ENCODE data around the gene ADGRG2. TPM values are rescaled to one million over a fixed set of nuclear protein-coding genes. Genes with fewer than 3 reads are reported as not detected.

Gene ADGRG2
- total RNA-seq, 1 experiment from 2014 or later: 1.4 TPM

DNA sequence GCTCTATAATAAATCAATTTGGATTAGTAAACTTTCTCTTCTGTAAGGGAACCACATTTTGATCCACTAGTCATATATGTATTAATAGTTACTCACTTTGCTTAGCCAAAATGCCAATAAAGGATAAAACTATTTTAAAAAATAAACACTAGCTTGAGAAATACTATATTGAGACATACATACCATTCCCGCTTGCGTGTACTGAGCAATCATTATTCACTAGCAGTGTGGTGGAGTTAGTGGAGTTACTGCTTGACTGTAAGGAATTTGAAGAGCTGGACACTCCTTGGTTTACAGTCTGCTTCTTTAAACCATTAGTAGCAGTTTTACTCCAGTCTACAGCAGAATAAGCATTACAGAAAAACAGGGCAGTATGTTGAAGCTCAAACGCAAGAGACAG is 127.6 kb downstream of the ADGRG2 start:
- Histone ChIP-seq H2AFZ (ENCODE audit: low read length) (0 out of 2 replicates have a peak overlapping the region, but pooled peaks have one; percentile 20), H3K9ac (ENCODE audit: low read length) (peak overlapping the region; percentile 79), H3K4me2 (ENCODE audit: low read length) (peak overlapping the region; percentile 83), H3K27me3 (ENCODE audit: low read length) (no peaks in the 10 kb centered on the region), H3K36me3 (ENCODE audit: low read depth, low read length) (no peaks in the 10 kb centered on the region), H3K27ac (ENCODE audit: low read length) (peak overlapping the region; percentile 98), H3K4me3 (ENCODE audit: low read length) (peak overlapping the region; percentile 53), H3K79me2 (ENCODE audit: low read length) (no peaks in the 10 kb centered on the region), H3K4me1 (ENCODE audit: insufficient read depth, low read length) (peaks cover 74% of the 10 kb centered on the region), H4K20me1 (ENCODE audit: low read length) (no peaks in the 10 kb centered on the region), H3K9me2 (replicated peaks; ENCODE audit: low read length) (no peaks in the 10 kb centered on the region), H3K9me3 (ENCODE audit: low read length) (no peaks in the 10 kb centered on the region), H3F3A (ENCODE audit: low read length, unreplicated experiment) (peaks cover 5% of the 10 kb centered on the region)
- TF ChIP-seq, protein P1, sequence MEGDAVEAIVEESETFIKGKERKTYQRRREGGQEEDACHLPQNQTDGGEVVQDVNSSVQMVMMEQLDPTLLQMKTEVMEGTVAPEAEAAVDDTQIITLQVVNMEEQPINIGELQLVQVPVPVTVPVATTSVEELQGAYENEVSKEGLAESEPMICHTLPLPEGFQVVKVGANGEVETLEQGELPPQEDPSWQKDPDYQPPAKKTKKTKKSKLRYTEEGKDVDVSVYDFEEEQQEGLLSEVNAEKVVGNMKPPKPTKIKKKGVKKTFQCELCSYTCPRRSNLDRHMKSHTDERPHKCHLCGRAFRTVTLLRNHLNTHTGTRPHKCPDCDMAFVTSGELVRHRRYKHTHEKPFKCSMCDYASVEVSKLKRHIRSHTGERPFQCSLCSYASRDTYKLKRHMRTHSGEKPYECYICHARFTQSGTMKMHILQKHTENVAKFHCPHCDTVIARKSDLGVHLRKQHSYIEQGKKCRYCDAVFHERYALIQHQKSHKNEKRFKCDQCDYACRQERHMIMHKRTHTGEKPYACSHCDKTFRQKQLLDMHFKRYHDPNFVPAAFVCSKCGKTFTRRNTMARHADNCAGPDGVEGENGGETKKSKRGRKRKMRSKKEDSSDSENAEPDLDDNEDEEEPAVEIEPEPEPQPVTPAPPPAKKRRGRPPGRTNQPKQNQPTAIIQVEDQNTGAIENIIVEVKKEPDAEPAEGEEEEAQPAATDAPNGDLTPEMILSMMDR (conservative IDR thresholded peaks at IDR 0.05; ENCODE audit: low read depth, low read length): no peak
- no peak for TF ChIP-seq EZH2phosphoT487 (IDR thresholded peaks at IDR 0.05; ENCODE audit: borderline replicate concordance, low read length)
- DNase-seq: peak; percentile 89
- no TSS peak for BruUV-seq (replicated peaks)
- CTCF ChIA-PET: interaction anchor here (0.7 to 1.0 kb wide), 2 partner anchors 11 to 56 kb away, joined by 3 read pairs; no protein-coding TSS in a partner anchor
- POLR2A ChIA-PET (ENCODE audit: unreplicated experiment): interaction anchor here (0.8 to 1.1 kb wide), 2 partner anchors 9 to 10 kb away, joined by 3 to 4 read pairs; no protein-coding TSS in a partner anchor
- intact Hi-C loops (cut with micrococcal nuclease): loop anchor here (1.0 to 2.0 kb wide), 2 partner anchors 38 to 56 kb away; no protein-coding TSS in a partner anchor
- ATAC-seq: peak; percentile 88

DNA sequence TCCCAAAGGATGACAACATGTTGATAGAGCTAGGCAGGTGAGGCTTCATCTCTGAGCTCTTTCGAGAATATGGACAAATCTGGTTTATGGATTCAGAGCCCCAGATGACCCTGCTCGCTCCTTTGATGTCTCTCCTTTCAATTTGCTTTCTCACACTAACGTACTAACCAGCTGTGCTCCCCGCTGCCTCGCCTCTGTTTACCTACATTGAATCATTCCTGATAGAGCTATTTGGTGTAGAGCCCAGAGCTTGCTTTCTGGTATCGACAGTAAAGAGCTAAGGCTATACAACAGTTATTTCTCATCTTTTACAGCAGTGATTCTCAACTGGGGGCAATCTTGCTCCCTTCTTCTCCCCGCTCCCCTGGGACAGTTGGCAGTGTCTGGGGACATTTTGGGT is 129.4 kb downstream of the ADGRG2 start:
- TF ChIP-seq, protein P1 (conservative IDR thresholded peaks at IDR 0.05; ENCODE audit: low read depth, low read length): no peak
- TF ChIP-seq EZH2phosphoT487 (IDR thresholded peaks at IDR 0.05; ENCODE audit: borderline replicate concordance, low read length): no peak
- TF ChIP-seq EZH2 (IDR thresholded peaks at IDR 0.05; ENCODE audit: low read length, unreplicated experiment): no peak
- Histone ChIP-seq H3K79me2 (ENCODE audit: low read length) (no peaks in the 10 kb centered on the region), H3F3A (ENCODE audit: low read length, unreplicated experiment) (peaks cover 5% of the 10 kb centered on the region), H3K36me3 (ENCODE audit: low read depth, low read length) (no peaks in the 10 kb centered on the region), H3K4me3 (ENCODE audit: low read length) (no peak overlapping the region; the same call in 1 of the 2 replicates), H3K9me2 (replicated peaks; ENCODE audit: low read length) (no peaks in the 10 kb centered on the region), H3K9me3 (ENCODE audit: low read length) (no peaks in the 10 kb centered on the region), H4K20me1 (ENCODE audit: low read length) (no peaks in the 10 kb centered on the region), H3K4me1 (ENCODE audit: insufficient read depth, low read length) (peaks cover 55% of the 10 kb centered on the region), H3K4me2 (ENCODE audit: low read length) (peak overlapping the region; percentile 78), H2AFZ (ENCODE audit: low read length) (peak overlapping the region; percentile 19; the same call in 1 of the 2 replicates), H3K9ac (ENCODE audit: low read length) (peak overlapping the region; percentile 36; the same call in 1 of the 2 replicates), H3K27ac (ENCODE audit: low read length) (peak overlapping the region; percentile 98), H3K27me3 (ENCODE audit: low read length) (no peaks in the 10 kb centered on the region)
- intact Hi-C loops (cut with micrococcal nuclease): no loop called here
- BruUV-seq (replicated peaks): no TSS peak
- ATAC-seq (peak; percentile 37), DNase-seq (peak; percentile 68)
- CTCF ChIA-PET: interaction anchor here (1.1 kb wide), 1 partner anchor 583 kb away, joined by 5 read pairs; no protein-coding TSS in a partner anchor
- POLR2A ChIA-PET (ENCODE audit: unreplicated experiment): interaction anchor here (0.6 to 1.5 kb wide), 4 partner anchors 8 to 31 kb away, joined by 3 to 6 read pairs (median 4); partner anchors contain the start of gene PHKA2

DNA sequence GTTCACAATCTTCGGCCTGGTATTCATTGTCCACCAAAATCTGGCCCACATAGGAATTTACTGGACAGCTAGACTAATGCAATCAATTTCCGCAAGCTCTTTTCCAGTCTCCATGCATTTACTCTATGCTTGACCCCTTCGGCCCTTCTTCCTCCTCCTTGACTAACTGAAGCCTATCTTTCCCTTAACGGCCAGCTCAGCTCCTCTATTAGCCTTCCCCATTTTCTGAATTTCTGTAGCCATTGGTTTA is 137.2 kb downstream of the ADGRG2 start:
- Histone ChIP-seq H3K9me2 (replicated peaks; ENCODE audit: low read length) (no peaks in the 10 kb centered on the region), H2AFZ (ENCODE audit: low read length) (peak overlapping the region; percentile 84), H4K20me1 (ENCODE audit: low read length) (no peaks in the 10 kb centered on the region), H3K9ac (ENCODE audit: low read length) (peak overlapping the region; percentile 91), H3K4me2 (ENCODE audit: low read length) (peak overlapping the region; percentile 93), H3F3A (ENCODE audit: low read length, unreplicated experiment) (no peaks in the 10 kb centered on the region), H3K4me1 (ENCODE audit: insufficient read depth, low read length) (peaks cover 23% of the 10 kb centered on the region), H3K36me3 (ENCODE audit: low read depth, low read length) (0 out of 2 replicates have a peak, but pooled peaks cover 2% of the 10 kb centered on the region), H3K4me3 (ENCODE audit: low read length) (peak overlapping the region; percentile 99), H3K9me3 (ENCODE audit: low read length) (no peaks in the 10 kb centered on the region), H3K27ac (ENCODE audit: low read length) (peak overlapping the region; percentile 71; the same call in 1 of the 2 replicates), H3K27me3 (ENCODE audit: low read length) (no peaks in the 10 kb centered on the region), H3K79me2 (ENCODE audit: low read length) (peaks cover 51% of the 10 kb centered on the region)
- CTCF ChIA-PET: no interaction called here
- POLR2A ChIA-PET (ENCODE audit: unreplicated experiment): interaction anchor here (0.6 to 1.0 kb wide), 2 partner anchors 8 to 10 kb away, joined by 4 to 5 read pairs; no protein-coding TSS in a partner anchor
- no peak for ATAC-seq
- TF ChIP-seq EZH2 (IDR thresholded peaks at IDR 0.05; ENCODE audit: low read length, unreplicated experiment): no peak
- no peak for TF ChIP-seq EZH2phosphoT487 (IDR thresholded peaks at IDR 0.05; ENCODE audit: borderline replicate concordance, low read length)
- TF ChIP-seq, protein P1 (conservative IDR thresholded peaks at IDR 0.05; ENCODE audit: low read depth, low read length): no peak
- intact Hi-C loops (cut with micrococcal nuclease): no loop called here
- BruUV-seq (replicated peaks): TSS peak; percentile 63
- no peak for DNase-seq
